Testis (tissue), 3 donors: ENCODE measurements around the gene PCDHGA11. TPM values are rescaled to one million over a fixed set of nuclear protein-coding genes. Genes with fewer than 3 reads are reported as not detected.
A peak's percentile ranks its signal among the peaks of the same experiment; 100 is the strongest.
"Not testable (repeated sequence)": the region's sequence is repeated elsewhere in the genome, so short reads cannot be mapped to it uniquely, and the experiment has no call there.

Source experiments
- DNase-seq: peaks from one replicate; pipeline ENCODE4 v3.0.0-alpha.2; 2019
- H3K27ac ChIP-seq, 2 donors: fragments of 200-600 bp; sonication (generic); one replicate each; pipeline ENCODE4 v1.5.1; 2019
- H3K27me3 ChIP-seq: fragments of 200-600 bp; sonication (generic); one replicate; pipeline ENCODE4 v1.5.1; 2019
- H3K36me3 ChIP-seq: fragments of 200-600 bp; sonication (generic); one replicate; pipeline ENCODE4 v1.5.1; 2017; ENCODE audit warnings: low read depth; ENCODE audit errors: missing control alignments
- H3K4me1 ChIP-seq: fragments of 200-600 bp; sonication (generic); one replicate; pipeline ENCODE4 v1.5.1; 2019
- H3K4me3 ChIP-seq, 2 donors: fragments of 200-600 bp; sonication (generic); one replicate each; pipeline ENCODE4 v1.5.1; 2017 to 2019
- H3K9me3 ChIP-seq: fragments of 200-600 bp; sonication (generic); one replicate; pipeline ENCODE4 v1.5.1; 2017
- POLR2A ChIP-seq: fragments of 450-650 bp; IDR thresholded peaks from one replicate; pipeline ENCODE4 v1.6.1; 2017; ENCODE audit warnings: antibody characterized with exemption, mild to moderate bottlenecking, moderate library complexity
- WGBS, 2 donors: methylation state at CpG; one replicate each; pipeline ENCODE4 v1.1.5; 2018; 5-methylcytosine and 5-hydroxymethylcytosine counted together
- intact Hi-C: fragments of 100-400 bp; cut with DNase I; formaldehyde crosslinking; loops from one replicate; pipeline ENCODE4 v1.15.1; 2023; ENCODE audit warnings: low total_unique reads
- polyA plus RNA-seq: library from polyadenylated mRNA; stranded (reverse); fragments of 350-450 nt; fragmentation: Illumina TruSeq; extraction: RNeasy Lipid Tissue Mini Kit (QIAGEN cat#74804); gene quantifications from one replicate; pipeline ENCODE4 v1.2.3, GENCODE V29; 2014; ENCODE audit warnings: low read depth, low replicate concordance; ENCODE audit not compliant: insufficient read depth
- total RNA-seq, 2 donors: library from RNA; depleted of rRNA; stranded (reverse); fragments of >200 nt; gene quantifications; one replicate each; pipeline ENCODE4 v1.2.3, GENCODE V29; 2016
- TF ChIP-seq, protein P1 (sequence below), 3 experiments: fragments of 450-650 bp in 2 of 3; fragments of 200-600 bp in 1 of 3; sonication (generic) in 1 of 3; IDR thresholded peaks; one replicate each; pipeline ENCODE4 v1.5.1; 2016 to 2019; ENCODE audit warnings: antibody characterized with exemption in 3 of 3, mild to moderate bottlenecking in 2 of 3, moderate library complexity in 1 of 3

PCDHGA11 gene
- total and polyA plus RNA-seq, 3 donors from 2014 or later = 0.83 to 9.1 (median 8.4) TPM

DNA sequence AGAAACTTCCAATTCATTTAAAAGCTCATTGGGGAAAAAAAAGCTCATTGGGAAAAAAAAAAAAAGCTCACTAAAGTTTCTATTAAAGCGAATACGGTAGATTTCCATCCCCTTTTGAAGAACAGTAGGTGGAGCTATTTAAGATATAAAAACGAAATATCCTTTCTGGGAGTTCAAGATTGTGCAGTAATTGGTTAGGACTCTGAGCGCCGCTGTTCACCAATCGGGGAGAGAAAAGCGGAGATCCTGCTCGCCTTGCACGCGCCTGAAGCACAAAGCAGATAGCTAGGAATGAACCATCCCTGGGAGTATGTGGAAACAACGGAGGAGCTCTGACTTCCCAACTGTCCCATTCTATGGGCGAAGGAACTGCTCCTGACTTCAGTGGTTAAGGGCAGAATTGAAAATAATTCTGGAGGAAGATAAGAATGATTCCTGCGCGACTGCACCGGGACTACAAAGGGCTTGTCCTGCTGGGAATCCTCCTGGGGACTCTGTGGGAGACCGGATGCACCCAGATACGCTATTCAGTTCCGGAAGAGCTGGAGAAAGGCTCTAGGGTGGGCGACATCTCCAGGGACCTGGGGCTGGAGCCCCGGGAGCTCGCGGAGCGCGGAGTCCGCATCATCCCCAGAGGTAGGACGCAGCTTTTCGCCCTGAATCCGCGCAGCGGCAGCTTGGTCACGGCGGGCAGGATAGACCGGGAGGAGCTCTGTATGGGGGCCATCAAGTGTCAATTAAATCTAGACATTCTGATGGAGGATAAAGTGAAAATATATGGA is 9.7 kb downstream of the PCDHGA11 start, which contains the start of gene PCDHGA12:
Gene PCDHGA12 (plus strand): TSS at position 176 of the 782 bp plus-strand sequence. CDS start 253 bp downstream, at position 429.
- Histone ChIP-seq H3K4me3 (peak within 1 kb of the TSS; percentile 26 to 38), H3K4me1 (no peaks in the 10 kb centered on the region), H3K9me3 (no peaks in the 10 kb centered on the region), H3K27me3 (no peaks in the 10 kb centered on the region), H3K36me3 (no peaks in the 10 kb centered on the region), H3K27ac (no peak within 1 kb of the TSS)
- 15 to 16% methylated on average over 32 to 33 of the region's 33 CpGs for WGBS, 2 donors
- no peak for DNase-seq
- TF ChIP-seq POLR2A = no peak
- TF ChIP-seq, protein P1, sequence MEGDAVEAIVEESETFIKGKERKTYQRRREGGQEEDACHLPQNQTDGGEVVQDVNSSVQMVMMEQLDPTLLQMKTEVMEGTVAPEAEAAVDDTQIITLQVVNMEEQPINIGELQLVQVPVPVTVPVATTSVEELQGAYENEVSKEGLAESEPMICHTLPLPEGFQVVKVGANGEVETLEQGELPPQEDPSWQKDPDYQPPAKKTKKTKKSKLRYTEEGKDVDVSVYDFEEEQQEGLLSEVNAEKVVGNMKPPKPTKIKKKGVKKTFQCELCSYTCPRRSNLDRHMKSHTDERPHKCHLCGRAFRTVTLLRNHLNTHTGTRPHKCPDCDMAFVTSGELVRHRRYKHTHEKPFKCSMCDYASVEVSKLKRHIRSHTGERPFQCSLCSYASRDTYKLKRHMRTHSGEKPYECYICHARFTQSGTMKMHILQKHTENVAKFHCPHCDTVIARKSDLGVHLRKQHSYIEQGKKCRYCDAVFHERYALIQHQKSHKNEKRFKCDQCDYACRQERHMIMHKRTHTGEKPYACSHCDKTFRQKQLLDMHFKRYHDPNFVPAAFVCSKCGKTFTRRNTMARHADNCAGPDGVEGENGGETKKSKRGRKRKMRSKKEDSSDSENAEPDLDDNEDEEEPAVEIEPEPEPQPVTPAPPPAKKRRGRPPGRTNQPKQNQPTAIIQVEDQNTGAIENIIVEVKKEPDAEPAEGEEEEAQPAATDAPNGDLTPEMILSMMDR (IDR thresholded peaks at IDR 0.05) = peak in 2 of 3 experiments; percentile 25 to 38
- intact Hi-C loops = no loop called here

DNA sequence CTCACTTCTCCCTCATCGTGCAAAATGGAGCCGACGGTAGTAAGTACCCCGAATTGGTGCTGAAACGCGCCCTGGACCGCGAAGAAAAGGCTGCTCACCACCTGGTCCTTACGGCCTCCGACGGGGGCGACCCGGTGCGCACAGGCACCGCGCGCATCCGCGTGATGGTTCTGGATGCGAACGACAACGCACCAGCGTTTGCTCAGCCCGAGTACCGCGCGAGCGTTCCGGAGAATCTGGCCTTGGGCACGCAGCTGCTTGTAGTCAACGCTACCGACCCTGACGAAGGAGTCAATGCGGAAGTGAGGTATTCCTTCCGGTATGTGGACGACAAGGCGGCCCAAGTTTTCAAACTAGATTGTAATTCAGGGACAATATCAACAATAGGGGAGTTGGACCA is 10.4 kb downstream of the PCDHGA11 start:
- H3K4me3 ChIP-seq = peak overlapping the region; percentile 26 to 38
- 7 to 14% methylated on average over 3 to 37 of the region's 37 CpGs for WGBS, 2 donors
- intact Hi-C loops = no loop called here

DNA sequence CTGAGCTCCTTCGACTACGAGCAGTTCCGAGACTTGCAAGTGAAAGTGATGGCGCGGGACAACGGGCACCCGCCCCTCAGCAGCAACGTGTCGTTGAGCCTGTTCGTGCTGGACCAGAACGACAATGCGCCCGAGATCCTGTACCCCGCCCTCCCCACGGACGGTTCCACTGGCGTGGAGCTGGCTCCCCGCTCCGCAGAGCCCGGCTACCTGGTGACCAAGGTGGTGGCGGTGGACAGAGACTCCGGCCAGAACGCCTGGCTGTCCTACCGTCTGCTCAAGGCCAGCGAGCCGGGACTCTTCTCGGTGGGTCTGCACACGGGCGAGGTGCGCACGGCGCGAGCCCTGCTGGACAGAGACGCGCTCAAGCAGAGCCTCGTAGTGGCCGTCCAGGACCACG is 11.5 kb downstream of the PCDHGA11 start:
- H3K4me1 ChIP-seq, H3K9me3 ChIP-seq, intact Hi-C loops, H3K27me3 ChIP-seq, DNase-seq, H3K27ac ChIP-seq, H3K36me3 ChIP-seq, H3K4me3 ChIP-seq: not testable (repeated sequence)
- 24 to 26% methylated on average over 5 to 38 of the region's 38 CpGs for WGBS, 2 donors

More for the DNA sequence above, 10.4 kb downstream of the PCDHGA11 start:
- Histone ChIP-seq H3K9me3 (no peaks in the 10 kb centered on the region), H3K27me3 (no peaks in the 10 kb centered on the region), H3K27ac (no peak overlapping the region), H3K4me1 (no peaks in the 10 kb centered on the region), H3K36me3 (no peaks in the 10 kb centered on the region)
- DNase-seq = no peak
- no peak for TF ChIP-seq POLR2A
- TF ChIP-seq, protein P1 (IDR thresholded peaks at IDR 0.05) = no peak

DNA sequence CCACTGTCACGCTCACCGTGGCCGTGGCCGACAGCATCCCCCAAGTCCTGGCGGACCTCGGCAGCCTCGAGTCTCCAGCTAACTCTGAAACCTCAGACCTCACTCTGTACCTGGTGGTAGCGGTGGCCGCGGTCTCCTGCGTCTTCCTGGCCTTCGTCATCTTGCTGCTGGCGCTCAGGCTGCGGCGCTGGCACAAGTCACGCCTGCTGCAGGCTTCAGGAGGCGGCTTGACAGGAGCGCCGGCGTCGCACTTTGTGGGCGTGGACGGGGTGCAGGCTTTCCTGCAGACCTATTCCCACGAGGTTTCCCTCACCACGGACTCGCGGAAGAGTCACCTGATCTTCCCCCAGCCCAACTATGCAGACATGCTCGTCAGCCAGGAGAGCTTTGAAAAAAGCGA is 11.9 kb downstream of the PCDHGA11 start:
- intact Hi-C loops, H3K9me3 ChIP-seq, H3K4me3 ChIP-seq, H3K4me1 ChIP-seq, H3K36me3 ChIP-seq, H3K27ac ChIP-seq, H3K27me3 ChIP-seq, DNase-seq: not testable (repeated sequence)
- WGBS, 2 donors = 16 to 29% methylated on average over 19 to 29 of the region's 29 CpGs

DNA sequence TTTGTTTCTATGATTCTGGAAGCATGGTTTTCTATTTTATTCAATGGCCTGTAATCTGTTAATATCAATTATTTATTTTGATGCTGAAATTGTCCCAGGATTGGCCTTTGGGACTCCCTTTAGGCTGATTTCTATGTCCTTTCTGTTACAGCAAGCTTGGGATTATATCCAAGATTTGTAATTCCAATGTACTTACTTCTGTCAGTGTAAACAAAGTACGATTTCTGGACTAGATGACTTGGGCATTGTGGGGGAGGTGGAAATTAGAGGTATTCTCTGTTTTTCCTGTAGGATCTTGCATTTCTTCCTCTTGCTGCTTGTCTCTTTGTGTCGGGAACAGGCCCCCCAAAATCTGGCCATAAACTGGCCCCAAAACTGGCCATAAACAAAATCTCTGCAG is 13.2 kb downstream of the PCDHGA11 start:
- no peaks in the 10 kb centered on the region for H3K36me3 ChIP-seq
- H3K27me3 ChIP-seq = no peaks in the 10 kb centered on the region
- no peak overlapping the region for H3K4me3 ChIP-seq
- no peak for TF ChIP-seq POLR2A
- TF ChIP-seq, protein P1 (IDR thresholded peaks at IDR 0.05) = no peak
- H3K4me1 ChIP-seq = no peaks in the 10 kb centered on the region
- H3K27ac ChIP-seq = no peak overlapping the region
- H3K9me3 ChIP-seq = no peaks in the 10 kb centered on the region
- intact Hi-C loops = no loop called here
- no peak for DNase-seq
- 58 to 76% methylated on average over 2 of the region's 2 CpGs for WGBS, 2 donors

DNA sequence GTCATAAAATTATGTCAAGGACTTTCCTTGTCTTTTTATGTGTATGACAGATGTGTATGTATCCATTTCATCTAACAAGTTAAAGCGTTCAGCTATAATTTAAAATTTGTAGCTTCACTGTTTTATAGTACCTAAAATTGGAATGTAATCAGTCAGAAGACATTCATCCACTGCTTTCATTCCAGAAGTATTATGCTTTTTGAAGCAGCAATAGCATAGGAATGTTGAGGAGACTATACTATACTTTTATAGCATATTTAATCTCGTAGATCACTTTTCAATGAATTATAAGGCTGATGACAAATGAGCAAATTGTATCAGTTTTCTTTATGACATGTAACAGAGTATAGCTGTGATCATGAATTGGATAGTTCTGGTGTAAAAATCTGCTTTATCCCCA is 16.4 kb downstream of the PCDHGA11 start:
- H3K27ac ChIP-seq = no peak overlapping the region
- DNase-seq = no peak
- no peaks in the 10 kb centered on the region for H3K9me3 ChIP-seq
- H3K4me1 ChIP-seq = no peaks in the 10 kb centered on the region
- no peak for TF ChIP-seq POLR2A
- TF ChIP-seq, protein P1 (IDR thresholded peaks at IDR 0.05) = no peak
- no peaks in the 10 kb centered on the region for H3K36me3 ChIP-seq
- WGBS, 2 donors = 83 to 86% methylated on average over 2 of the region's 2 CpGs
- no peaks in the 10 kb centered on the region for H3K27me3 ChIP-seq
- intact Hi-C loops = no loop called here
- no peak overlapping the region for H3K4me3 ChIP-seq
